Ascending aorta (tissue), 2 donors: ENCODE measurements around the gene OSGEP. TPM values are rescaled to one million over a fixed set of nuclear protein-coding genes. Genes with fewer than 3 reads are reported as not detected.
"Not testable (repeated sequence)": the region's sequence is repeated elsewhere in the genome, so short reads cannot be mapped to it uniquely, and the experiment has no call there.

Experiments used
- DNase-seq, 2 donors: peaks; one replicate each; pipeline ENCODE4 v3.0.0-alpha.2; 2019; ENCODE audit warnings: low spot score in 2 of 2
- H3K27ac ChIP-seq, 2 donors: fragments of 200-600 bp; sonication (generic); one replicate each; pipeline ENCODE4 v1.5.1; 2016 to 2017; ENCODE audit warnings: mild to moderate bottlenecking in 1 of 2
- H3K27me3 ChIP-seq: fragments of 200-600 bp; sonication (generic); one replicate; pipeline ENCODE4 v1.5.1; 2017
- H3K36me3 ChIP-seq, 2 donors: fragments of 200-600 bp; sonication (generic); one replicate each; pipeline ENCODE4 v1.5.1; 2016
- H3K4me1 ChIP-seq, 2 donors: fragments of 200-600 bp; sonication (generic); one replicate each; pipeline ENCODE4 v1.5.1; 2016 to 2017; ENCODE audit warnings: mild to moderate bottlenecking in 1 of 2
- H3K4me3 ChIP-seq, 2 donors: fragments of 200-600 bp; sonication (generic); one replicate each; pipeline ENCODE4 v1.5.1; 2016 to 2017; ENCODE audit warnings: mild to moderate bottlenecking in 1 of 2
- H3K9me3 ChIP-seq, 2 donors: fragments of 200-600 bp; sonication (generic); one replicate each; pipeline ENCODE4 v1.5.1; 2016
- CTCF ChIP-seq, 3 experiments: fragments of 200-600 bp in 2 of 3; fragments of 450-650 bp in 1 of 3; sonication (generic) in 2 of 3; IDR thresholded peaks; one replicate each; pipeline ENCODE4 v1.5.1; 2016 to 2019; ENCODE audit warnings: antibody characterized with exemption in 3 of 3, mild to moderate bottlenecking in 1 of 3, moderate library complexity in 1 of 3
- intact Hi-C: fragments of 100-400 bp; cut with DNase I; formaldehyde crosslinking; loops from one replicate; pipeline ENCODE4 v1.15.1; 2023
- total RNA-seq: library from RNA; depleted of rRNA; stranded (reverse); fragments of >200 nt; gene quantifications from one replicate; pipeline ENCODE4 v1.1.0, GENCODE V29; 2016

The OSGEP gene
- total RNA-seq, 1 donor from 2014 or later = 26.7 TPM

- H3K27ac ChIP-seq = no peak overlapping the region
- no peak for DNase-seq
- peaks cover 48 to 65% of the 10 kb centered on the region in 2 donors for H3K36me3 ChIP-seq
- no peak overlapping the region for H3K4me3 ChIP-seq
- intact Hi-C loops = no loop called here
- no peaks in the 10 kb centered on the region for H3K27me3 ChIP-seq
- TF ChIP-seq CTCF (IDR thresholded peaks at IDR 0.05) = no peak
- no peaks in the 10 kb centered on the region for H3K4me1 ChIP-seq
- H3K9me3 ChIP-seq = no peaks in the 10 kb centered on the region
Measured at GRCh38 chr14:20446889-20447288, 7.7 kb downstream of the OSGEP start.

GRCh38 chr14:20443650-20444049 lies 11.0 kb downstream of the OSGEP start:
- H3K4me1 ChIP-seq, intact Hi-C loops, H3K4me3 ChIP-seq, H3K9me3 ChIP-seq, H3K27ac ChIP-seq, H3K27me3 ChIP-seq, DNase-seq: not testable (repeated sequence)
- peaks cover 23 to 33% of the 10 kb centered on the region in 2 donors for H3K36me3 ChIP-seq

GRCh38 chr14:20441461-20441860 lies 13.2 kb downstream of the OSGEP start:
- Histone ChIP-seq H3K9me3 (no peaks in the 10 kb centered on the region), H3K36me3 (peaks cover 3 to 11% of the 10 kb centered on the region in 2 donors), H3K27me3 (no peaks in the 10 kb centered on the region), H3K4me3 (no peak overlapping the region), H3K4me1 (no peaks in the 10 kb centered on the region), H3K27ac (no peak overlapping the region)
- DNase-seq = no peak
- no peak for TF ChIP-seq CTCF (IDR thresholded peaks at IDR 0.05)
- intact Hi-C loops = no loop called here

- Histone ChIP-seq H3K27me3 (no peaks in the 10 kb centered on the region), H3K9me3 (no peaks in the 10 kb centered on the region), H3K4me1 (no peaks in the 10 kb centered on the region), H3K27ac (no peak overlapping the region), H3K36me3 (peaks cover 0 to 5% of the 10 kb centered on the region in 2 donors), H3K4me3 (no peak overlapping the region)
- no peak for DNase-seq
- no peak for TF ChIP-seq CTCF (IDR thresholded peaks at IDR 0.05)
- intact Hi-C loops = no loop called here
Measured at GRCh38 chr14:20440882-20441281, 13.7 kb downstream of the OSGEP start.

GRCh38 chr14:20440465-20440864 lies 14.1 kb downstream of the OSGEP start:
- Histone ChIP-seq H3K27me3 (no peaks in the 10 kb centered on the region), H3K4me3 (no peak overlapping the region), H3K4me1 (peaks cover 0 to under 1% of the 10 kb centered on the region in 2 donors), H3K27ac (no peak overlapping the region), H3K36me3 (peaks cover 0 to under 1% of the 10 kb centered on the region in 2 donors), H3K9me3 (no peaks in the 10 kb centered on the region)
- no peak for TF ChIP-seq CTCF (IDR thresholded peaks at IDR 0.05)
- intact Hi-C loops = no loop called here
- no peak for DNase-seq

GRCh38 chr14:20438664-20439063 lies 15.9 kb downstream of the OSGEP start:
- DNase-seq = no peak
- no peak for TF ChIP-seq CTCF (IDR thresholded peaks at IDR 0.05)
- H3K4me3 ChIP-seq = no peak overlapping the region
- H3K4me1 ChIP-seq = peaks cover 5% of the 10 kb centered on the region in 2 donors
- no peaks in the 10 kb centered on the region for H3K36me3 ChIP-seq
- H3K27ac ChIP-seq = no peak overlapping the region
- H3K27me3 ChIP-seq = no peaks in the 10 kb centered on the region
- intact Hi-C loops = no loop called here
- H3K9me3 ChIP-seq = no peaks in the 10 kb centered on the region
